ENCODE measurements around the gene GP9. TPM values are rescaled to one million over a fixed set of nuclear protein-coding genes. Genes with fewer than 3 reads are reported as not detected.

Gene GP9
- total and polyA plus RNA-seq, 2 experiments from 2014 or later, result not detected

DNA sequence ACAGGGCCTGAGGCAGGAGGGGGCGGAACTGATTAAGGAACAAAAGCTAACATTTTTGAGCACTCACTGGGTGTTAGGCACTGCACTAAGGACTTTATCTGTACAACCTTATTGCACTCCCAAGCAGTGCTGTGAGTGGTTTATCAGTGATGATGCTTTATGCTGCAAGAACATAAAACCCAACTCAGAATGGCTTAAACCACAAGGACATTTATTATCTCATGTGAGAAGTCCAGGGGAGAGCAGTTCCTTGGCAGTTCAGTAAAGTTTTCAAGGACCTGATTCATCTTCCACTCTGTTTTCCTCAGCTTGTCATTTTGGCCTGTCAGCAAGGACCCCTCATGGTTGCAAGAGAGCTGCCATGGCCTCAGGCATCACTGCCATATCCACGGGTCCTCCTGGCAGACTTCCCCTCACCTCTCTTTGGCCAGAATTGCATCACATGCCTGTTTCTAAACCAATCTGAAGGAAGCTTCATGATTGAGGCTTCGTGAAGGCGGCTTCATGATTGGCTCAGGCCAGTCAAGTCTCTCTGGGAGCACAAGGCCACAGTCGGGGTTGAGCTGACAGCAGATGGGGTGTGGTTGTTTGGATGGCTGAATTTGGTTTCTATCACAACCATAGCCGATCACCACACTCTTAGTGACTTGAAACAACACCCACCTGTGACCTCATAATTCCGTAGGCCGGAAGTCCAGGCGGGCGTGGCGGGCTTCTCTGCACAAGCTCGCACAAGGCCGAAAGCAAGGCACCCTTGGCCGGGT, 43.7 kb upstream of the GP9 start:
- no peak for DNase-seq (ENCODE audit: low spot score)
- Histone ChIP-seq H3K9me3 (ENCODE audit: low read depth) (no peaks in the 10 kb centered on the region), H3K79me2 (no peaks in the 10 kb centered on the region), H4K20me1 (ENCODE audit: insufficient read depth, poor library complexity, severe bottlenecking) (no peaks in the 10 kb centered on the region), H3K27ac (no peak overlapping the region), H3K36me3 (replicated peaks; ENCODE audit: insufficient read depth, low read depth) (no peaks in the 10 kb centered on the region), H3K4me2 (no peak overlapping the region), H2AFZ (no peak overlapping the region), H3K4me1 (ENCODE audit: insufficient read depth) (peaks cover 6% of the 10 kb centered on the region), H3K4me3 (no peak overlapping the region), H3K9me2 (replicated peaks; ENCODE audit: insufficient read depth) (no peaks in the 10 kb centered on the region), H3K27me3 (no peaks in the 10 kb centered on the region)
- no peak for TF ChIP-seq EZH2phosphoT487 (IDR thresholded peaks at IDR 0.05; ENCODE audit: low read depth, severe bottlenecking, unreplicated experiment)
- TF ChIP-seq EZH2 (IDR thresholded peaks at IDR 0.05; ENCODE audit: borderline replicate concordance), result no peak
- TF ChIP-seq CTCF (IDR thresholded peaks at IDR 0.05; ENCODE audit: poor library complexity), result no peak
- WGBS (ENCODE audit: low lambda C conversion rate, missing lambda C conversion rate), result 93% methylated on average over 14 of the region's 14 CpGs

GRCh38 chr3:129017484-129017899, 43.1 kb upstream of the GP9 start:
- no peaks in the 10 kb centered on the region for H4K20me1 ChIP-seq (ENCODE audit: insufficient read depth, poor library complexity, severe bottlenecking)
- no peak overlapping the region for H3K27ac ChIP-seq
- TF ChIP-seq EZH2phosphoT487 (IDR thresholded peaks at IDR 0.05; ENCODE audit: low read depth, severe bottlenecking, unreplicated experiment), result no peak
- no peak for TF ChIP-seq EZH2 (IDR thresholded peaks at IDR 0.05; ENCODE audit: borderline replicate concordance)
- no peak for TF ChIP-seq CTCF (IDR thresholded peaks at IDR 0.05; ENCODE audit: poor library complexity)
- no peak for DNase-seq (ENCODE audit: low spot score)
- no peak overlapping the region for H3K4me3 ChIP-seq
- no peaks in the 10 kb centered on the region for H3K9me2 ChIP-seq (replicated peaks; ENCODE audit: insufficient read depth)
- H3K9me3 ChIP-seq (ENCODE audit: low read depth), result no peaks in the 10 kb centered on the region
- no peaks in the 10 kb centered on the region for H3K36me3 ChIP-seq (replicated peaks; ENCODE audit: insufficient read depth, low read depth)
- H3K79me2 ChIP-seq, result no peaks in the 10 kb centered on the region
- H3K4me2 ChIP-seq, result no peak overlapping the region
- peaks cover 6% of the 10 kb centered on the region for H3K4me1 ChIP-seq (ENCODE audit: insufficient read depth)
- 60% methylated on average over 7 of the region's 7 CpGs for WGBS (ENCODE audit: low lambda C conversion rate, missing lambda C conversion rate)
- no peaks in the 10 kb centered on the region for H3K27me3 ChIP-seq
- H2AFZ ChIP-seq, result no peak overlapping the region

- Histone ChIP-seq H3K36me3 (replicated peaks; ENCODE audit: insufficient read depth, low read depth) (no peaks in the 10 kb centered on the region), H3K27me3 (no peaks in the 10 kb centered on the region), H3K27ac (no peak overlapping the region), H3K4me1 (ENCODE audit: insufficient read depth) (peaks cover 6% of the 10 kb centered on the region), H3K9me3 (ENCODE audit: low read depth) (no peaks in the 10 kb centered on the region), H4K20me1 (ENCODE audit: insufficient read depth, poor library complexity, severe bottlenecking) (no peaks in the 10 kb centered on the region), H2AFZ (no peak overlapping the region), H3K79me2 (no peaks in the 10 kb centered on the region), H3K4me2 (no peak overlapping the region), H3K4me3 (no peak overlapping the region), H3K9me2 (replicated peaks; ENCODE audit: insufficient read depth) (no peaks in the 10 kb centered on the region)
- no peak for DNase-seq (ENCODE audit: low spot score)
- 81% methylated on average over 2 of the region's 2 CpGs for WGBS (ENCODE audit: low lambda C conversion rate, missing lambda C conversion rate)
- no peak for TF ChIP-seq EZH2phosphoT487 (IDR thresholded peaks at IDR 0.05; ENCODE audit: low read depth, severe bottlenecking, unreplicated experiment)
- no peak for TF ChIP-seq CTCF (IDR thresholded peaks at IDR 0.05; ENCODE audit: poor library complexity)
- no peak for TF ChIP-seq EZH2 (IDR thresholded peaks at IDR 0.05; ENCODE audit: borderline replicate concordance)
Observed at GRCh38 chr3:129018271-129018670, 42.3 kb upstream of the GP9 start.
